ENCODE results near the gene DNALI1. TPM values are rescaled to one million over a fixed set of nuclear protein-coding genes. Genes with fewer than 3 reads are reported as not detected.

DNALI1 gene
- total and polyA plus RNA-seq, 2 of the 8 experiments (the other 6 are each of a cell fraction or from before 2014, with no cell fraction given), result 8.9 to 11.3 TPM

DNA sequence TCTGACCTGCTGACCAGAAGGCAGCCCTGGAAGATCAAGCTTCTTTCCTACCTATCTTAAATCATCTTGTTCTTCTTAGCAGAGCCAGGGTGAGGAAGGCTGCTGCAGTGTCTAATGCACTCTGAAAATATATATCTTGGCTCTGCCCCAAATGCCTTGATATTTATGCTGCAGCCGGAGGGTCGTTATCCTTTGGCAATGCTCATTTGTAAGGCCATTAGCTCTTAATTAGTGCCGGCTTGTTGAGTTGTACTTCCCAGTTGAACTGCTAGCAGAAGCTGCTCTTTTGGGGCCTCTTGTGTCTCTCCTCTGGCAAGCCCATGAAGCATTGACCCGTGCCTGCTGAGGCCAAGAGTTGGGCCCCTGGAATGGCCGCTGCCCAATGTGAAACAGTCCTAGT is 43.2 kb downstream of the DNALI1 start:
- H3K79me1 ChIP-seq (ENCODE audit: low read depth, low read length), result peaks cover 5% of the 10 kb centered on the region; the same call in 1 of the 2 replicates
- WGBS, 2 experiments (ENCODE audit: extremely low coverage in 1 of 2, insufficient coverage in 1 of 2, insufficient read length in 1 of 2, insufficient replicate concordance in 2 of 2, low coverage in 1 of 2, low lambda C conversion rate in 2 of 2, missing lambda C conversion rate in 1 of 2), result 86% methylated on average over 5 of the region's 5 CpGs; no CpG with 5 or more reads in 1 of the 2 experiments
- H3K4me2 ChIP-seq (ENCODE audit: insufficient read depth in 1 of 2, low read depth in 2 of 2, low read length in 2 of 2), result no peak overlapping the region
- H2AFZ ChIP-seq (ENCODE audit: low read length), result no peak overlapping the region
- no peak overlapping the region for H2BK12ac ChIP-seq (ENCODE audit: low read depth, low read length)
- no peak overlapping the region for H3K4ac ChIP-seq (replicated peaks; ENCODE audit: insufficient read length, low read depth, low read length)
- no peaks in the 10 kb centered on the region; the same call in 1 of the 2 replicates for H3K23me2 ChIP-seq (ENCODE audit: low read depth, low read length)
- H3K18ac ChIP-seq (ENCODE audit: extremely low read depth, low read length), result no peak overlapping the region
- H4K20me1 ChIP-seq (replicated peaks in 1 of 2; ENCODE audit: control insufficient read depth in 1 of 2, insufficient read depth in 2 of 2, low read length in 2 of 2), result no peaks in the 10 kb centered on the region
- no peak overlapping the region for H2BK20ac ChIP-seq (ENCODE audit: low read length)
- no peak overlapping the region for H3K4me3 ChIP-seq (ENCODE audit: extremely low read depth in 1 of 4, insufficient read depth in 2 of 4, low read depth in 3 of 4, low read length in 4 of 4)
- H3K27me3 ChIP-seq (replicated peaks in 1 of 4; ENCODE audit: control insufficient read depth in 3 of 4, extremely low read depth in 1 of 4, insufficient read depth in 3 of 4, low read length in 3 of 4), result peaks cover 0 to 3% (median 0%) of the 10 kb centered on the region in 4 experiments; a peak in 3 of 7 replicates
- no peak overlapping the region for H4K91ac ChIP-seq (replicated peaks; ENCODE audit: insufficient read length, low read length)
- DNase-seq (ENCODE audit: low read depth in 1 of 2, low spot score in 2 of 2), result no peak
- H3K9me3 ChIP-seq (ENCODE audit: insufficient read depth in 2 of 2, low read depth in 1 of 2, low read length in 1 of 2), result no peaks in the 10 kb centered on the region
- H2AK5ac ChIP-seq (ENCODE audit: low read depth, low read length), result no peak overlapping the region
- H3K14ac ChIP-seq (ENCODE audit: insufficient read length), result no peak overlapping the region
- H3K27ac ChIP-seq (ENCODE audit: low read depth, low read length), result no peak overlapping the region
- H3K9ac ChIP-seq (replicated peaks in 1 of 4; ENCODE audit: extremely low read depth in 1 of 4, low read depth in 3 of 4, low read length in 3 of 4), result no peak overlapping the region
- H3K79me2 ChIP-seq (ENCODE audit: control insufficient read depth in 1 of 2, insufficient read depth in 2 of 2, low read length in 2 of 2), result peaks cover 6 to 8% of the 10 kb centered on the region in 2 experiments
- H3K23ac ChIP-seq (ENCODE audit: insufficient read length), result no peak overlapping the region
- no peak overlapping the region for H4K8ac ChIP-seq (ENCODE audit: extremely low read depth, insufficient read depth, low read length)
- no peak overlapping the region for H2BK120ac ChIP-seq (replicated peaks; ENCODE audit: low read depth, low read length)
- no peaks in the 10 kb centered on the region for H3K36me3 ChIP-seq (ENCODE audit: control insufficient read depth in 2 of 4, insufficient read depth in 4 of 4, low read length in 3 of 4)
- H2BK15ac ChIP-seq (ENCODE audit: low read length), result no peak overlapping the region
- POLR2A ChIA-PET (ENCODE audit: partially characterized antibody), result interaction anchor here (1.2 kb wide), 1 partner anchor 84 kb away, joined by 4 read pairs; no protein-coding TSS in a partner anchor
- H3K56ac ChIP-seq (replicated peaks; ENCODE audit: insufficient read length, low read depth, low read length), result no peak overlapping the region
- no peak overlapping the region for H2BK5ac ChIP-seq (ENCODE audit: low read depth, low read length)
- no peak for FAIRE-seq
- no peaks in the 10 kb centered on the region for H3K4me1 ChIP-seq (replicated peaks in 1 of 4; ENCODE audit: control insufficient read depth in 3 of 4, insufficient read depth in 4 of 4, low read length in 3 of 4)
- CTCF ChIA-PET (ENCODE audit: partially characterized antibody), result interaction anchor here (1.0 to 13.4 kb wide), 5 partner anchors 8 to 113 kb away, joined by 3 to 400 read pairs (median 59); a partner anchor contains a TSS
- H4K5ac ChIP-seq (ENCODE audit: insufficient read length, low read depth, low read length), result no peak overlapping the region
